RWPE2 (cell line): ENCODE data around the gene ZNF616.

Source experiments
- ATAC-seq: fragments of 200-7000 bp; cut with Tn5 transposase; 3 replicates; pipeline ENCODE4 v1.9.1; 2021; ENCODE audit warnings: low read depth
- DNase-seq: peaks from one replicate; pipeline ENCODE4 v3.0.0-alpha.2; 2020; ENCODE audit warnings: low spot score
- H3K27ac ChIP-seq: fragments of 450-650 bp; 2 replicates; pipeline ENCODE4 v1.5.1; 2017; ENCODE audit warnings: mild to moderate bottlenecking; ENCODE audit not compliant: poor library complexity, severe bottlenecking
- H3K27me3 ChIP-seq: fragments of 250-450 bp; sonication (Bioruptor Pico); 2 replicates; pipeline ENCODE4 v1.5.1; 2021; ENCODE audit warnings: mild to moderate bottlenecking, moderate library complexity; ENCODE audit not compliant: insufficient read depth, poor library complexity, severe bottlenecking
- H3K36me3 ChIP-seq: fragments of 250-450 bp; sonication (Bioruptor Pico); 2 replicates; pipeline ENCODE4 v1.5.1; 2020; ENCODE audit warnings: low read depth, mild to moderate bottlenecking, moderate library complexity
- H3K4me1 ChIP-seq: fragments of 250-450 bp; sonication (Bioruptor Pico); 2 replicates; pipeline ENCODE4 v1.5.1; 2021; ENCODE audit warnings: mild to moderate bottlenecking, moderate library complexity; ENCODE audit not compliant: insufficient read depth, poor library complexity, severe bottlenecking
- H3K4me3 ChIP-seq: fragments of 250-450 bp; sonication (Bioruptor Pico); 2 replicates; pipeline ENCODE4 v1.5.1; 2021; ENCODE audit warnings: mild to moderate bottlenecking, moderate library complexity; ENCODE audit not compliant: severe bottlenecking
- H3K9me3 ChIP-seq: fragments of 250-450 bp; sonication (Bioruptor Pico); 2 replicates; pipeline ENCODE4 v1.5.1; 2021; ENCODE audit warnings: mild to moderate bottlenecking, moderate library complexity; ENCODE audit not compliant: severe bottlenecking
- TF ChIP-seq, protein P1 (sequence below): fragments of 450-650 bp; IDR thresholded peaks from one replicate; pipeline ENCODE4 v1.5.1; 2017; ENCODE audit warnings: mild to moderate bottlenecking, moderate library complexity; ENCODE audit not compliant: poor library complexity, severe bottlenecking

ZNF616 gene

DNA sequence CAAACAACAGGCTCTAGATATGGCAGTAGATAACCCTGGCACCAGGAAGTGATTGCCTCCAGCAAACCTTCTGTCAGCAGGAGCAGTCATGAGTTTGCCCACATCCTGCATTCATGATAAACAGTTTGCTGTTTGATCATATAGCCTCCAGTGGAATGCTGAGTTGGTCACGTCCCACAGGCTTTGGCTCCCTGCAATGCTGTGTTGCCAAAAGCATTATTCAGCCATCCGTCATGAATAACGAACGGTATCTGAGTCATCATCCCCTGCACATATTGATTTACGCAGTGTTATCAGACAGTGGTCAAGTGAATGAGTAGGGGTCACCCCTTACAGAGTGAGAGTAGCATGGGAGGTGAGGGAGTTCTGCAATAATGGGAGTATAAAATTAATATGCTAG is 69.2 kb downstream of the ZNF616 start:
- peaks cover 99% of the 10 kb centered on the region for H3K36me3 ChIP-seq
- ATAC-seq (no peak), DNase-seq (no peak)
- no peak overlapping the region for H3K4me3 ChIP-seq
- TF ChIP-seq, protein P1, sequence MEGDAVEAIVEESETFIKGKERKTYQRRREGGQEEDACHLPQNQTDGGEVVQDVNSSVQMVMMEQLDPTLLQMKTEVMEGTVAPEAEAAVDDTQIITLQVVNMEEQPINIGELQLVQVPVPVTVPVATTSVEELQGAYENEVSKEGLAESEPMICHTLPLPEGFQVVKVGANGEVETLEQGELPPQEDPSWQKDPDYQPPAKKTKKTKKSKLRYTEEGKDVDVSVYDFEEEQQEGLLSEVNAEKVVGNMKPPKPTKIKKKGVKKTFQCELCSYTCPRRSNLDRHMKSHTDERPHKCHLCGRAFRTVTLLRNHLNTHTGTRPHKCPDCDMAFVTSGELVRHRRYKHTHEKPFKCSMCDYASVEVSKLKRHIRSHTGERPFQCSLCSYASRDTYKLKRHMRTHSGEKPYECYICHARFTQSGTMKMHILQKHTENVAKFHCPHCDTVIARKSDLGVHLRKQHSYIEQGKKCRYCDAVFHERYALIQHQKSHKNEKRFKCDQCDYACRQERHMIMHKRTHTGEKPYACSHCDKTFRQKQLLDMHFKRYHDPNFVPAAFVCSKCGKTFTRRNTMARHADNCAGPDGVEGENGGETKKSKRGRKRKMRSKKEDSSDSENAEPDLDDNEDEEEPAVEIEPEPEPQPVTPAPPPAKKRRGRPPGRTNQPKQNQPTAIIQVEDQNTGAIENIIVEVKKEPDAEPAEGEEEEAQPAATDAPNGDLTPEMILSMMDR, result no peak
- peaks cover 59% of the 10 kb centered on the region for H3K9me3 ChIP-seq
- no peaks in the 10 kb centered on the region for H3K4me1 ChIP-seq
- H3K27ac ChIP-seq, result no peak overlapping the region
- no peaks in the 10 kb centered on the region for H3K27me3 ChIP-seq

DNA sequence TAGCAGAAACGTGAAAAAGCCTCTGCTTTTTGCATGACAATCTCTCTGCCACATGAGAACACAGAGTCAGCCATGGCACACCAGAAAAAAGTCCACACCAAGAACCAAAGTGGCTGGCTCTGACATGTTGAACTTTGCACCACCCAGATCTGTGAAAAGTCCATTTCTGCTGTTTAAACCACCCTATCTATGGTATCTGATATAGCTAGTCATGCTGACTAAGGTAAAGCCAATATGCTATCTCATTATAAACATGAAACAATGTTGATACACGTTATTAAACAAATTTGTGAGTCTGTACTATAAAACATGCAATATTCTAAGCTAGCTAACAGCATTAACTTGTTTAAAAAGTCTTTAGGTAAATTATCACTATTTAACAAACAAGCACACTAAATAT is 70.1 kb downstream of the ZNF616 start:
- Histone ChIP-seq H3K9me3 (peaks cover 67% of the 10 kb centered on the region), H3K27me3 (no peaks in the 10 kb centered on the region), H3K36me3 (peaks cover 99% of the 10 kb centered on the region), H3K27ac (no peak overlapping the region), H3K4me1 (no peaks in the 10 kb centered on the region), H3K4me3 (no peak overlapping the region)
- DNase-seq, result no peak
- TF ChIP-seq, protein P1, result no peak
- no peak for ATAC-seq

DNA sequence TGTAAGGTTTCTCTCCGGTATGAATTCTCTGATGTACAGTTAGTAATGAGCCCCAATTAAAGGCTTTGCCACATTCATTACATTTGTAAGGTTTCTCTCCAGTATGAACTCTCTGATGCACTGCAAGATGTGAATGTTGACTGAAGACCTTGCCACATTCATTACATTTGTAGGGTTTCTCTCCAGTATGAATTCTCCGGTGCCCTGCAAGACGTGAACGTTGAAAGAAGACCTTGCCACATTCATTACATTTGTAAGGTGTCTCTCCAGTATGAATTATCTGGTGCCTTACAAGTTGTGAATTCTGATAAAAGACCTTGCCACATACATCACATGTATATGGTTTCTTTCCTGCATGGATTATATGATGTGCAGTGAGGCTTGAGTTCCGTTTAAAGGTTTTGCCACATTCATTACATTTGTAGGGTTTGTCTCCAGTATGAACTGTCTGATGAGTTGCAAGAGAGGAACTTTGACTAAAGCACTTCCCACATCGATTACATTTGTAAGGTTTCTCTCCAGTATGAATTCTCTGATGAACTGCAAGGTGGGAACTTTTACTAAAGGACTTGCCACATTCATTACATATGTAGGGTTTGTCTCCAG is 73.4 kb downstream of the ZNF616 start:
- H3K4me3 ChIP-seq, result no peak overlapping the region
- no peaks in the 10 kb centered on the region for H3K27me3 ChIP-seq
- TF ChIP-seq, protein P1, result no peak
- ATAC-seq, result no peak
- H3K9me3 ChIP-seq, result peaks cover 64% of the 10 kb centered on the region
- no peaks in the 10 kb centered on the region for H3K4me1 ChIP-seq
- peaks cover 75% of the 10 kb centered on the region for H3K36me3 ChIP-seq
- DNase-seq, result no peak
- no peak overlapping the region for H3K27ac ChIP-seq

DNA sequence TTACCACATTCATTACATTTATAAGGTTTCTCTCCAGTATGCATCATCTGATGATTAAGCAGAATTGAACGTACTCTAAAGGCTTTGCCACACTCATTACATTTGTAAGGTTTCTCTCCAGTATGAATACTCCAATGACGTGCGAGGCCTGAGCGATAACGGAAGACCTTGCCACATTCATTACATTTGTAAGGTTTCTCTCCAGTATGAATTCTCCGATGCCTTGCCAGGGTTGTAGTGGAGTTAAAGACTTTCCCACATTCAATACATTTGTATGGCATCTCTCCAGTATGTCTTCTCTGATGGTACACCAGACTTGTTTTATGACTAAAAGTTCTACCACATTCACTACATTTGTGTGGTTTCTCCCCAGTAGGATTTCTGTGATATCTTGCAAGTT is 74.3 kb downstream of the ZNF616 start:
- TF ChIP-seq, protein P1, result no peak
- no peaks in the 10 kb centered on the region for H3K27me3 ChIP-seq
- H3K4me3 ChIP-seq, result no peak overlapping the region
- DNase-seq (no peak), ATAC-seq (no peak)
- H3K4me1 ChIP-seq, result no peaks in the 10 kb centered on the region
- H3K36me3 ChIP-seq, result peaks cover 65% of the 10 kb centered on the region
- no peak overlapping the region for H3K27ac ChIP-seq
- peaks cover 58% of the 10 kb centered on the region for H3K9me3 ChIP-seq
